Cerebellar cortex (tissue), 1 donor: ENCODE results near the gene CXCR6.

Experiments
- DNase-seq: peaks from one replicate; pipeline ENCODE4 v3.0.0-alpha.2; 2015; ENCODE audit warnings: low spot score

The CXCR6 gene

DNA sequence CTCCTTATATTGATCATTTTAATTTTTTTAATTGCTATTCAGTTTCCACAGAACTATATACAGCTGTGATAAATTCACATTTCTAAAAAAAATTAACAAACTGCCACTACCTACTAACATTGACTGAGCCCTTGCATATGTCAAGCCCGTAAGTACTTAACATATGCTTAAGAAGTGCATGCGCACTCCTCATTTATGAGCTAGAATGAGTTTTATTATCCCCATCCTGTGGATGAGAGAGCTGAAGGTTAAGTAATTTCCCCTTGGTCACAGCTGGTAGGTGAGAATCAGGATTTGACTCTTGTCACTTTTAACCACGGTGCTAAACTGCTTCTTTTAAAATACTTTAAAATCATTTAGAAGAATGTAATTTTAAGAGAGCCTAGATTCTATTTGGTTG is 25.9 kb downstream of the CXCR6 start:
- no peak for DNase-seq

DNA sequence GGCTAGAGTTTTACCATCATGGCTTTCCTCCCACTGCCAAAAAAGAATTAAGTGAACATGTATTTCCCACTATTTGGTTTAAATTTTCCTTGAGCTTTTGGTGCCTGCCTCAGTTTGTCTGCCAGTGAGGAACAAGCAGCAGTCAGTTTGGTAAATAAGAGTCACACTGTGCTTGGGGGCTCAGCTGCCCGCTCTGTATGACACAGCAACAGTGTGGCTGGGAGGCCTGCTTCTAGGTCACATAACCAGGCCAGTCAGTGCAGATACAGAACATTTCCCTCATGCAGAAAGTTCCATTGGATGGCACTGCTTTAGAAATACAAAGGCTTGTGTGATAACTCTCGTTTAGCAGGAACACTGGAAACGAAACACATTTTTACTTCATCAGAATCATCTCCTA is 26.7 kb downstream of the CXCR6 start:
- no peak for DNase-seq

DNA sequence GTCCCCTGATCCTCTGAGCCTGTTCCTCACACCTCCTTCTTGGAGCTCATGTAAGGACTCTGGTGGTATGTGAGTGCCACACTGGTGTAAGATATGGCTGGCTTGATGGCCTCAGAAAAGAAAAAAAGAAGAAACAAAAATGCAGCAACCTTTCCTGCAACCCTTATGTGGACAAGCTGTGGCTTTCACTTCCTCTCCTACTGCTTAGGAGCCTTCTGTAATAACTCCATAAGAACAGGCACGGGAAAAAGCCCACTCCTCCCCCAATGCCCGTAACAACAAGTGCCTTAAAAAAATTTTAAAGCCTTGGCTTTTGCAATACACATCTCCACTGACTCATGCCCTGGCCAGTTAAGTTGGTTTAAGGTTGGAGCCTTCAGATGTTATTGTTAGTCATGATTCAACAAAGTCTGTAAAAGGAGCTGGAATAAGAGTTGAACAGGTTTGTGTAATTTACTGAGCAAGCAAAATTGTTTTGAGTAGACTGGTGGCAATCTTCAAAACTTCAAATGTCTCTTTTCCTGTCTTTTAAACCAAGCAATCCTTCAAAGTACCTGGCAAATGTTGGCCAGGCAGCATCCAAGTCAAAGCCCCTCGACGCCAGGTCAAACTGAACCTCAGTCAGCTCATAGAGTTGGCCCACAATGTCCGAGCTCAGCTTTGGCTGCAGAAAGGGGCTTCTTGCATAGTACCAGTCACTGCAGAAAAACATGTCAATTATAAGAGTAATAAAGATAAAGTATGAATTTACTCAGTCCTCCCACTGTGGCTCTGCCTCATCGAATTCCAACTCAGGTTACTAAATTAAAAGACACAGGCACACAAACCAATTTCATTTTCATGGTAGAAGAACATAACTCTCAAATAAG is 29.5 kb downstream of the CXCR6 start:
- DNase-seq, result no peak

DNA sequence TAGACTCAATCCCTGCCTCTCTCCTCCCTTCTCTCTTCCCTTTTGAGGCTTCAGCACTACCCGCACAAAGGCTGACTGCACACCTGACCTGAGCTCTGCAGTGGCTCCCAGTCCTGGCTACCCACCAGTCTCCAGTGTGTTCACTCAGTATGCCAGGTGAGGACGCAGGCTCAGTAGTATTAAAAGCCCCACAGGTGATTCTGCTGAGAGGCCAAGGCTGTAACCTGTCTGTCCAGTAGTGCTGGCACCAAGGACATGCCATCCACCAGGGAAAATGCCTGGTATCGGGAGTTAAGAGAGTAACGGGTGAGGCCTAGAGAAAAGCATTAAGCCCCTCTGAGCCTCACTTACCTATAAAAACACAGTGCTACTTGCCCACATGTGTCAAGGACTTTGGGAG is 31.4 kb downstream of the CXCR6 start:
- DNase-seq, result no peak

DNA sequence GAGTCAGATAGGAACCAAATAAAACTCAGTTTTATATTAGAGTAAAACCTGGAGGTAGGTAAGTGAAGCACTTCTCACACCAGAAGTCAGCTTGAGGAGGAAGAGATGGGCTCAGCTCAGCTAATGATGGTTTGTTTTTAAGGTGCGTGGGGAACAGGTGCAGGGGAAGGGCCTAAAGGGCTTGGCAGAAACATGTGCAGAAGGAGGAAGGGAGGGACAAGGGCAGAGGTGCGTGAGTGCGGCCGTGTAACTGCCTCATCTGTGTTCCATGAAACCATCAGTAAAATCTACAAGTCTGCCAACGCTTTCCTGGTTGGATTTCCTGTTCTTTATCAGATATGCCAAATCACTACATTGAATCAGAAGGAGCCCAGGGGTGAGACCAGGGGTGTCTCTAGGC is 32.4 kb downstream of the CXCR6 start:
- DNase-seq, result no peak

DNA sequence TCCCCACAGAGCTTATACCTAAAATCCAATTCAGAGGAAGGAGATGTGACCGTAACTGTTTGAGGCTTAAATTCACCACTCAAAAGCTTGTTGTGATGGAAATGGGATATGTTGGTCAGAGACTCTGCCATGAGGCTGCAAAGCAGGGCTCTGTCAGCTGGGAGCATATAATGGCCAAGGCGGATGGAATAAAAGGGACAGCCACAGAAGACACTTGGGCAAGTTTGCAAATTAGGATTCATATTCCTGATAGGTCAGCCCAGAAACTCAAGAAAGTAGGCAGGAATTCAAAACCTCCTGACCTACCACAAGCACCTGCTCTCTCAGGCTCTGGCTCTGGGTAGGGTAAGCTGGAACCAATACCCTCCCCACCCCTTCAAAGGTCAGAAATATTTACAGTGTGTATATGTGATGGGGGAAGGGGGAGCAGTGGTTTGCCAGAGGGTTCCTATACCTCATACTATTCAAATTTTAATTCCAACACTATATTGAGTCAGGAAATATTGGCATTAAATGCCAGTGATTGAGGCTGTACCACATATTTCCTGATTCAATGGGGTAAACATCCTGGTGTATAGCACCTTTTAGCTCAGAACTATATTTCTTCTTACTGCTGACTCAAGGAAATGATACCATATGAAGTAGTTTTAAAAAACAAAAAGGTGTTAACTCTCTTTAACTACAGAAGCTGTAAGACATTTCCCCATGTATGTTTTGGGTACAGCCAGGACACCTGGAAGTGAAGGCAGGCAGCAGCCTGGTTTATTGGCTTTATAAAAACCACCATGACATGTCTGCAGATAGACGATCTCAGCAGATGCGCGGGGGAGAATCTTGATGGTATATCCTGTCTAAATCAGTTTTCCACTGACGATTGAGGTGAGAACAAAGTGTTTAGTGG is 33.2 kb downstream of the CXCR6 start:
- DNase-seq, result no peak

DNA sequence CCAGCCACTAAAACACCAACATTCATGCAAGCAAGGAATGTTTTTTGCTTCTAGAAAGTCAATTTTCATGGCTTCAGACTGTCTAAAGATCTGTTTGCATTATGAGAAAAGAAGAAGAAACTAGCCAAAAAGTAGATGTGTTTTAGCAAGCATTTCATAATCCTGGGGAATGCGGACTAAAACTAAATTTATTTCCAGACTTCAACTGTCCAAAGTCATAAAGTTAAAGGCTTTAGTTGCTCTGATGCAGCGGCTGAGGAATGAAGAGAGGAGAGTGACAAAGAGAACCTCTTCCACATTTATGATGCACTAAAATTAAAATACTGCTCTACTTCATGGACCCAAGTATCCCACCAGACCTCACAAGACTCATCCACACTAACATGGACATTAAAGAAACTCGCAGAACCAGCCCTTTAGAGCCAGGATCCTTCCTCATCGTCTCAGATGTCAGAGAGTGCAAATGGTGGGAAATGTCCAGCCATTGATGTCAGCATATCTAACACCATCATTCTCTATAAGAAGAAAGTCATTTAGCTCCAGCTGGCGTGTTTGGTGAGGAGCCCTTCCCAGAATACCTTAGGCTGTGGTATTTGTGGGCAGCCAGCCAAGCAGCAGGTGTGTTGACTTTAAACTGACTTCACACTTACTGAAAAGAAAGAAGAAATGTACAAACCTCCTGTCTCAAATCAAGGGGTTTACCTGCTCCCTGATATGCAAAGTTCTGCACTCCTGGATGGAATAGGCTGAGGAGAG is 34.9 kb downstream of the CXCR6 start:
- no peak for DNase-seq

DNA sequence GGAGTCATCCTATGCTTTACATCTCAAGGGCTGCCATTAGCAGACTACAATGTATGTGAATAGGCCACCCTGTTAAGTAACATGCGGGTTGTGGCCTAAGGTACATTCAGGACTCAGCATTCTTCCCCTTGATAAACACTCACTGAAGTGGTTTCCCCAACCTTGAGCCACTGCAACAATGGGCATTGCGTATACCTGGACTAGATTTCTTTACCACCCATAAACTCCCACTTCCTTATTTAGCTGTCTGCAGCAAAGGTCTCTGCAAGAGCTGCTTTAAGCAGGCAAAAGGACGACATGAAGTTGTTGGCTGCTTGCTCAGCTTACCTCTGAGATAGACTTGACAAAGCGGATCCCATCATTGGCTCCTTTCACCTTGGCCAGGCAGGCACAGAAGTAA is 36.1 kb downstream of the CXCR6 start:
- no peak for DNase-seq

DNA sequence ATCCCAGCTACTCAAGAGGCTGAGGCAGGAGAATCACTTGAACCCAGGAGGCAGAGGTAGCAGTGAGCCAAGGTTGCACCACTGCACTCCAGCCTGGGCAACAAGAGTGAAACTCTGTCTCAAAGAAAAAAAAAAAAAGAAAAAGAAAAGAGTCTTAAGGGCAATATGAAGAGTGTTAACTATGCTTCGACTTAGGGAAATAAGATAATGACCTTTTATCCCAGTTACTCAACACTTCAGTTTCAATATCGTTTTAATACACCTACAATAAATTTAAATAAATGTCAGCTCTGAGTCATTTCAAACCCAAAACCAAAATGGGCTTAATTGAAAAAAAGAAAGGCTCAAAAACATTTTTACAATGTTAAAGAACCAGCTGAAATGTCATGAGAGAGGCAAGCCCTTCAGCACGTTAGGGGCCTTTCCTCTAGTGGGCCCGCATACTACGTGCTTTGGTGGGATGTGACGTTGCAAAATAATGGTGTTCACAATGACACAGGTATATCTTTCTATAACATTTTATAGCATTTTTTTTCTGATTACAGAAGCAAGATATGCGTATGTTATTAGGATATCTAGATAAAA is 37.1 kb downstream of the CXCR6 start:
- no peak for DNase-seq

DNA sequence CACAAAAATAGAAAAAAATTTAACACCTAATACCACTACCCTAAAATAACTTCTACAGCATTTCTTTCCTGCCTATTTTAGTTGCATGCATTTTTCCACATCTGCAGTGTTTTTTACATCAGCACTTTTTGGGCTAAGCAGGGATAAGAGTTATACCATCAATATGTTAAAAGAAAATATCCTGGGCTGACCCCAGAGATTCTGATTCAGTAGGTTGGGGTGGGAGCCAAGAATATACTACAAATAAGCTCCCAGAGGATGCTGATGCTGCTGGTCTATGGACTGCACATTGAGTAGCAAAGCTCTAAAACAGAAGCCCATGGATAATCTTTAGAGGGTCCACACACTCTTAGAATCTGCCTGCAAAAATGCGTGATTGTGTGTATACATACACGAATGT is 37.6 kb downstream of the CXCR6 start:
- DNase-seq, result no peak

DNA sequence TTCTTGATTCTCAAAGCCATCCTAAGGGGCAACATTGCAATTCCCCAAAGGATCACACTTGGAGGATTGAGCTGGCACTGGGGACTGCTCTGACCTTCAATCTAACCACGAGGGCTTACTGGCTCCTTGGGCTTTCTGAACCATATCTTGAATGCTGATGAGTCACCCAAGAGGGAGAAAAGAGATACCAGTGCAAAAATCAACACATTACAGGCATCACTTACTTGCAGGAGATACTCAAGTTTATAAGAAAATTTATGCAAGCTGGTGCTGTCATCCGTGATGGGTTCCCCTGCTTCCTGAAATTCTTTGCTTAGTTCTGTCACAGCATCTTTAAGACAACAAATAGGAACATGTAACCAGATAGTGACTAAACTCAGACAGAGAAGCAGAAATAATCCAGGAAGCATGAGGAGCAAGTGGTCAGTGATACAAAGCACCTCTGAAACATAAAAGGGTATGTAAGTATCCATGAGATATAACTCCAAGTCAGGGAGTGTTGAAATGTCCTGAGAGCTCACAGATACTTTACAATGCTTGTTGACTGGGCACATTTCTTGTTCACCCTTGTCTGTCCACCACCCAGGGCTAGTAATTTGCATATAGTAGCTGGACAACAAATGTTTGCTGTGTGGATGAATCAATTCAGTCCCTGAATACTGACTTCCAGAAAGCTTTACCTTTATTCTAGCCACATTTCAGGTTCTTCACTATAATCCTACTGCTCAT is 38.2 kb downstream of the CXCR6 start:
- DNase-seq, result no peak

DNA sequence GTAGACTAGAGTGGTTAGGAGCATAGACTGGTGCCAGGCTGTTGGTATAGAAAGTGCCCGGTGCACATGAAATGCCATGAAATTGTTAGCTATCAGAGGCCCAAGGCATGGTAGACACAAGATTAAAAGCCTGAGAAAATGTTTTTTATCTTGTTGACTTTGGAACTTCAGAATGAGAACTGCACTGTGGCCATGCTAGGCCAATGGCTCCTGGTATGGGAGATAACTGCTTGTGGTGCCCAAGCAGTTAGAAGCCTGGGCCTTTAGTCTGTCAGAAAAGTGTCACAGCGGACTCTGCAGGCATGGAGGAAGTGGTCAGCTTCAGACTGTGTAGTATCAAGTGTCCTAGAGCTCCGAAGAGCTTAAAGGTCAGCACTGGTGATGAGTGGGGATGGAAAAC is 40.5 kb downstream of the CXCR6 start:
- DNase-seq, result no peak

DNA sequence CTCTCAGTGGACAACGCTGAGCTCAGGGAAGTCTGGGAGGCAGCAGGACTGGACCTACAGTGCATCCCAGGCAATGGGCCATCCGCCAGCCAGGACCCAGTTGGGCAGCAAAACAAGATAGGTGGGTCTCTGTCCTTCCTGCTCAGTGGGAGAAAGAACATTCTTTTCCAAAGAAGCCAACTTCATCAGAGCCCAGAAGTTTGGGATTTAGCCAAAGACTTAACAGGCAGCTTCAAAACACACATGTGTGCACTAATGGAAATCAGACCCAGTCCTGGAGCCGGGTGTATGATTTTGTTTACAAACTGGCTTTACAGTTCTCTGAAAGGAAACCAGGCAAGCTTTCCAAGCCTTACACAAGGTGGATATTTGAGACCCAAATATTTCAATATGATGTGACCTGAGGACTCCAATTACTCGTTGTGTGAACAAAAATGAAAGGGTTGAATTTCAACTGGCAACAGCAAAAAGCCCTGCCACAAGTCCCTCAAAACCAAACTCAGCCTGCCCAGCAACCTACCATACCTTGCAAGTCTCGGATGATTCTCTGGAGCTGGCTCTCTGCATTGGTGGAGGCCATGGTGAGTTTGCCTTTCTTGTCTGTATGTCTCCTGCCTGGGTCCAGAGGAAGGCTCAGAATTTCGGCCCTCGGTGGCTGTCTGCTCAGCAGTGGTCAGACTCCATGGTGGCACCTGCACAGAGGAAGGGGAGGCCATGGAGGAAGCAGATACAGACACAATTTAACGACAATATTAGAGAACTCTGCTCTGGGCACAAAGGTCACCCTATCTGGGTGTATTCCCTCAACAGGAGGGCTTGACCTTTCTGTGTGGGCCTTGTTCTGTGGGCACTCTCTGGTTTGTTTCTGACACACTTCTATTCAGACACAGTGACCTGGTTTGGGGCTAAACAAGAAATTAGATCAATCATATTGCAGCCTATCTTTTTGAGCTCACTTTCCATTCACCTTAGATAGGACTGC is 41.4 kb downstream of the CXCR6 start:
- DNase-seq, result no peak

DNA sequence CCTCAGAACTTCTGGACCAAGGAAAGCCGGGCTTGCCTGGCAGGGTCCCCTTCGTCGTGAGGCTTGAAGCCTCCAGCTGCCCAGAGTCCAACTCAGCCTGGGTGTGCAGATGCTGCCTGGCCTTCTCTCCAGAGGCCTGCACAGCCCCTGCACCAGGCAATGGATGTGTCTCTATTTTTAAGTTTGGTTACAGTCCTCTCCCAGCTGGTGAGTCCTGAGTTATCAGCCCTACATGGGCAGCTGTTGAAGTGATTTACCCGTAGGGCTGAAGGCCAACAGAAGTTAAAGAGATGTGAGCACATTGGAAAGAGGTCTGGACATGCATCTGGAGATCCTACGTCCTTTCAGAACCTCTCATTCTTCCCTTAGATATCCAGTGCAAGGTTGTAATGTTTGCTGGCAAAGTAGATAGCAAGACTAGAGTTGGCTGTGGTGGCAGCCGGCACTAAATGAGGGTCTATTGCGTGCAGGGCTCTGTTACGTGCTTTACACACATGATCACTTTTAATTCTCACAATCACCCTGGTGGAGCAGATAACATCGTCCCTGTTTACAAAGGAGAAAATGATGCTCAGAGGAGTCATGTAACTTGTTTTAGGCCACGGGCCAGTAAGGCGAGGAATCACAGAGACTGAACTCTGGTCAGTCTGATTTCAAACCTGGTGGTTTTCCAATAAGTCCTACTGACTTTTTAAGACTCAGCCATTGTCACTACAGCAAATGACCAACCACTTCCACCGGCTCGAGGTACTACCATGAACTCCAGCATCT is 42.5 kb downstream of the CXCR6 start:
- DNase-seq, result no peak

DNA sequence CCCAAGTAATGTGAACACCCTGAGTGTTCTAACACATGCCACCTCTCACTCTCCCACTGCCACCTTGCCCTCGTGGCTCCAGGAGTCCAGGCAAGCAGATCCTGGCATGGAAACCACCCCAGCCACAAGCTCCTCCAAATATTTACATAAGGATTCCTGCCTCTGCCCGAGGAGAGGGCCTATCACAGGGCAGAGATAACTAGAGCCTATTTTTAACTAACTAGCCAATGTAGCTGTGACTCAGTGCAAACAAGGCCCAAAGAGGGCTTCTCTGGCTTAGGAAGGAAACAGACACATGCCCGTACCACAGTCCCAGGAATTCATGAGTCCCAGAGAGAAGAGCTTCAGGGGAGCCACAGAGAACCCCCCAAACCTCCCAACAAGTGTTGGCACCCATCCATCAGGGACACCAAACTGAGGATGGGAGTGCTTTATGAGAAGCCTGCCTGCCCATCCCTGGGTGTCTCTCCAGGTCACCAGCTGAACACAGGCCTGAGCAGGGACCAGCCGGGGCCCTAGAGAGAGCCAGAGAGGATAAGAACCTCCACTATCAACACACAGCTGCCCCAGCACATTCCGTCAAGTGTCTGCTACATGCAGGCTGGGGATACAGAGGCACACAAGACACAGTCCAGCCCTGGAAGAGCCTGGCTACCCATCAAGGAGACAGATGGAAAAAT is 43.2 kb downstream of the CXCR6 start:
- no peak for DNase-seq

DNA sequence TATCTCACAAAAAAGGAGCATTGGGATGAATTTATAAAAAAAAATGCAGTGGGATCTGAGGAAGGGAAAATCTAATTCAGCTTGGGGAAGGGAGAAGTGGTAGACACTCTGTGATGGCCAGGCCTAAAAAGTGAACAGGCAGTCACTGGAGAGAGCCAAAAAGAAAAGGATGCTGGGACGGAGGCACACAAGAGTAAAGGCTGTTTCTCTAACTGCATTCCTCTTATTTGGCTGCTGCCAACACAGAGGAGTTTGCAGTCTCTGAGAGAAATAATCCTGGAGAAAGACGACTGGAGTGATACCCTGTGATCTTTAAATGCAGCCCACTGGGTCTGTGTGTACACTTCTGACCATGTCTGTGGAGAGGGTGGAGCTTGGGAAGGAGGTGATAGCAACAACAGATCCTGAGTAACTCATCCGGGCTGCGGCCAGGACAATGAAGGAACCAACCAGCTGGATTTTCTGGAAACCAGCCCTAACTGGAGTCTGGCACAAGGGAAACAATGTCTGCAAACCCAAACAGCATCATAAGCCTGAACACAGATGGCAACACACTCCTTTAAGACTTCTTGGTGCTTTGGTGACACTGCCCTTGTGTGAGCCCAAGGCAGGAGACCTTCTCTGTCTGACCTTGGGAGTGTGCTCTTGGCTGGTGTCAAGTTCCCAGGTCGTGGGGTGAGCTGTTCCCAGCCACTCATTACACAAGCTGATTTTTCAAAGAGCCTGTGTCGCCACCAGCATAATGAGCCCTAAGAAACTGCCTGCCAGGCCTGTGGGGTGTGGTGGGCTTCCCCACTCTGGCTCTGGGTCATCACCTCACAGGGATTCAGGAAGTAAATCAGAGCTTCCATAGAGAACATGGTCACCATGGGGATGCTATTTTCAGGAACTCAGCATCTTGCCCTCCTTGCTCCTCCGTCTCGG is 44.4 kb downstream of the CXCR6 start:
- DNase-seq, result peak; percentile 76

DNA sequence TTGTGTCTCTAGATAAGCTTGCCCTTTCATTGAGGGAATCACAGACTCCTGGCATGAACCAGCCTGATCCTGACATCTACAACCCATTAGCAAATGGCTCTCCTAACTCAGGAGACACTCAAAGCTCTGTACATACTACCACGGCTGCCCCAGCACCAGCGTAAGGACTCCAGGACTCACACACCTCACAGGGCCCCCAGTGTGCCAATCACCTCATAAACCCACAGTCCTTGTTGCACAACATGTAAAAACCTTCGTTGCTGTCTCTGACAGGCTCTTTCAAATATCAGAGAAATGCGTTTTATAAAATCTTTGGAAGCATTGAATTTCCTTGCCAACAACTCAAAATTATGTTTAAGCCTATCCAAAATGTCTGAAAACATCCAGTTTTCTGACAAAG is 45.1 kb downstream of the CXCR6 start:
- no peak for DNase-seq

DNA sequence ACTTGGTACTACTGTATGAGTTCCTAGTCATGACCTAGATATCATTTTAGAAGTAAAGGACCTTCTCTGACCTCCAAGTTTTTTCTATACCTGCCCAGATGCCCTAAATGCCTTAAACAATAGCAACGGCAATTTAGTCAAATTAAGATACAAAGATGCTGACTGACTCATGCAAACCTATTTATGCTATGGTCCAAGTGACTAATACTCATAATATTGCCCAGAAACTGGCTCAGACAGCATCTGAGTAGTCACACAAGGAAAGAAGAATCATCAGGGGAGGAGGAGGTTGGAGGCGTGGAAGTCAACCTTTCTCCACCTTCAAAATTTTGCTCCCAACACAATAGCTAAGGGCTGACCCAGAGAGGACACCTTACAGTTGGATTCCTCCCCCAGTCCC is 45.5 kb downstream of the CXCR6 start:
- DNase-seq, result no peak
